ENCODE results near the gene LDLRAD3.

DNA sequence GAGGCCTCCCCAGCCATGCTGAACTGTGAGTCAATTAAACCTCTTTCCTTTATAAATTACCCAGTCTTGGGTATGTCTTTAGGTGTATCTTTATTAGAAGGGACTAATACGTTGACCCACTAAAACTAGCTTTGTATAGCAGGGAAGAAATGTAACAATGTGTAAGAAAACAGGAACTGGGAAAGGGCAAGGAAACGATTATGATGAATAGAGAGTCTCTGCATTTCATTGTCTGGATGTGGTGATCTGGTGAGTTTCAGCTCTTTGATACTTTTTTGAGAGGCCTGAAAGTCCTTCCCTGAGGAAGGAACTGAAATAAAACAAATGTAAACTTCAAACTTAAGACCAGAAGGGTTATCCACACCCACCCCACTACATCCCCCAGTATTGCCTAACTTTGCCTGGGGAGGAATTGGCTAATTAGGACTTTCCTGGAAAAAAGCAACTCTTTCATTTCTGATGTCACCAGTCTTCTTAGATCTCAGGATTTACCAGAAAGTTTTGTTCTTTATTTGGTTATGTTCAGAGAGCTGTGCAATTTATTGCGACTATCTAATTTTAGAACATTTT is 119.0 kb downstream of the LDLRAD3 start:
- TF ChIP-seq, protein P1, sequence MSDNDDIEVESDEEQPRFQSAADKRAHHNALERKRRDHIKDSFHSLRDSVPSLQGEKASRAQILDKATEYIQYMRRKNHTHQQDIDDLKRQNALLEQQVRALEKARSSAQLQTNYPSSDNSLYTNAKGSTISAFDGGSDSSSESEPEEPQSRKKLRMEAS (IDR thresholded peaks at IDR 0.05) = no peak
- TF ChIP-seq TAF1 (IDR thresholded peaks at IDR 0.05; ENCODE audit: low read depth) = no peak
- no peak for TF ChIP-seq CEBPB (IDR thresholded peaks at IDR 0.05)
- TF ChIP-seq, protein P2, sequence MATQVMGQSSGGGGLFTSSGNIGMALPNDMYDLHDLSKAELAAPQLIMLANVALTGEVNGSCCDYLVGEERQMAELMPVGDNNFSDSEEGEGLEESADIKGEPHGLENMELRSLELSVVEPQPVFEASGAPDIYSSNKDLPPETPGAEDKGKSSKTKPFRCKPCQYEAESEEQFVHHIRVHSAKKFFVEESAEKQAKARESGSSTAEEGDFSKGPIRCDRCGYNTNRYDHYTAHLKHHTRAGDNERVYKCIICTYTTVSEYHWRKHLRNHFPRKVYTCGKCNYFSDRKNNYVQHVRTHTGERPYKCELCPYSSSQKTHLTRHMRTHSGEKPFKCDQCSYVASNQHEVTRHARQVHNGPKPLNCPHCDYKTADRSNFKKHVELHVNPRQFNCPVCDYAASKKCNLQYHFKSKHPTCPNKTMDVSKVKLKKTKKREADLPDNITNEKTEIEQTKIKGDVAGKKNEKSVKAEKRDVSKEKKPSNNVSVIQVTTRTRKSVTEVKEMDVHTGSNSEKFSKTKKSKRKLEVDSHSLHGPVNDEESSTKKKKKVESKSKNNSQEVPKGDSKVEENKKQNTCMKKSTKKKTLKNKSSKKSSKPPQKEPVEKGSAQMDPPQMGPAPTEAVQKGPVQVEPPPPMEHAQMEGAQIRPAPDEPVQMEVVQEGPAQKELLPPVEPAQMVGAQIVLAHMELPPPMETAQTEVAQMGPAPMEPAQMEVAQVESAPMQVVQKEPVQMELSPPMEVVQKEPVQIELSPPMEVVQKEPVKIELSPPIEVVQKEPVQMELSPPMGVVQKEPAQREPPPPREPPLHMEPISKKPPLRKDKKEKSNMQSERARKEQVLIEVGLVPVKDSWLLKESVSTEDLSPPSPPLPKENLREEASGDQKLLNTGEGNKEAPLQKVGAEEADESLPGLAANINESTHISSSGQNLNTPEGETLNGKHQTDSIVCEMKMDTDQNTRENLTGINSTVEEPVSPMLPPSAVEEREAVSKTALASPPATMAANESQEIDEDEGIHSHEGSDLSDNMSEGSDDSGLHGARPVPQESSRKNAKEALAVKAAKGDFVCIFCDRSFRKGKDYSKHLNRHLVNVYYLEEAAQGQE (IDR thresholded peaks at IDR 0.05; ENCODE audit: low read depth) = no peak
- TF ChIP-seq EGR1 (IDR thresholded peaks at IDR 0.05) = no peak
- no peak for TF ChIP-seq YY1 (IDR thresholded peaks at IDR 0.05; ENCODE audit: low read depth)
- TF ChIP-seq EP300 (IDR thresholded peaks at IDR 0.05; ENCODE audit: borderline replicate concordance) = no peak
- TF ChIP-seq RAD21 (IDR thresholded peaks at IDR 0.05; ENCODE audit: low read depth) = no peak
- no peak for TF ChIP-seq CREB1 (IDR thresholded peaks at IDR 0.05; ENCODE audit: low read depth)
- TF ChIP-seq, protein P3, sequence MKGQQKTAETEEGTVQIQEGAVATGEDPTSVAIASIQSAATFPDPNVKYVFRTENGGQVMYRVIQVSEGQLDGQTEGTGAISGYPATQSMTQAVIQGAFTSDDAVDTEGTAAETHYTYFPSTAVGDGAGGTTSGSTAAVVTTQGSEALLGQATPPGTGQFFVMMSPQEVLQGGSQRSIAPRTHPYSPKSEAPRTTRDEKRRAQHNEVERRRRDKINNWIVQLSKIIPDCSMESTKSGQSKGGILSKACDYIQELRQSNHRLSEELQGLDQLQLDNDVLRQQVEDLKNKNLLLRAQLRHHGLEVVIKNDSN (IDR thresholded peaks at IDR 0.05) = no peak
- TF ChIP-seq NFIC (IDR thresholded peaks at IDR 0.05) = no peak
